ENCODE measurements around the gene SH3PXD2A. TPM values are rescaled to one million over a fixed set of nuclear protein-coding genes. Genes with fewer than 3 reads are reported as not detected.

Gene SH3PXD2A
- total and polyA plus RNA-seq, 12 donors, result 6.9 to 44.9 (median 34.4) TPM

DNA sequence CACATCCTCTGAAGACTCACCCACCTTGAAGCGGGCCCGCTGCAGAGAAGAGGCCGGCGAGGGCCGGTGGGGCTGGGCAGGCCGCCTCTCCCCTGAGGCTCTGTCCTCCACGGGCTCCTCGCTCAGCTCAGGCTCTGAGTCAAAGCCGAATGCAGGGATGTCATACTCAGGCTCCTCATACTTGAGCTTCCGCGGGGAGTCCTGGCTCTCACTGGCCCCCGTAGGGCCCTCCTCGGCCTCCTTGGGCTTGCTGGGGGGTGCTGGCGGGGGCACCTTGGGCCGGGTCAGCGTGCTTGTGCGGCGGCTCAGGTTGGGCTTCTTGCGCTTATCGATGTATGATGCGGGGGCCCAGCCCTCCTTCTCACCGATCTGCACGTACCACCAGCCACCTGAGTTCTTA, 252.0 kb downstream of the SH3PXD2A start:
- H3K4me3 ChIP-seq, result no peak overlapping the region
- no peak for TF ChIP-seq CTCF (IDR thresholded peaks at IDR 0.05)
- intact Hi-C loops (cut with DNase I), result loop anchor here in 4 of 10 donors (5.0 to 10.0 kb wide), 5 partner anchors 51 to 261 kb away; partner anchors contain the start of gene SH3PXD2A (in 1 of the 4)
- H3K4me1 ChIP-seq, result peaks cover 0 to 20% (median 0%) of the 10 kb centered on the region in 9 donors
- H3K36me3 ChIP-seq, result peaks cover 0 to 56% (median 9%) of the 10 kb centered on the region in 9 donors
- no peaks in the 10 kb centered on the region for H3K27me3 ChIP-seq
- WGBS, 2 donors, result 95 to 97% methylated on average over 23 of the region's 23 CpGs
- DNase-seq (no peak), ATAC-seq (peak in 1 of 8 donors; percentile 13)
- H3K9me3 ChIP-seq, result no peaks in the 10 kb centered on the region
- no peak overlapping the region for H3K27ac ChIP-seq

DNA sequence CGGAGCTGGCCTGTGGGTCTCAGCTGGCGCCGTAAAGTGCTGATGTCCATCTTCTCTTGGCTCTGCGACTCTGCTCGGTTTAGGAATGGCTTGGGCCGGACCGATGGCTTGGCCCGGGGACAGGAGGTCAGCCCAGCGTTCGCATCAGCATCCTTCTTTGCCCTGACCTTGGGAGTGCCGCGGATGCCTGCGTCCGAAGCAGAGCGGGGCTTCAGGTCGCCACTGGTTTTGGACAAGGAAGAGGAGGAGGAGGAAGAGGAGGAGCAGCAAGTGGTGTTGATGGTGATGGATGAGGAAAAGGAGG, 252.6 kb downstream of the SH3PXD2A start:
- Histone ChIP-seq H3K36me3 (peaks cover 0 to 56% (median 9%) of the 10 kb centered on the region in 9 donors), H3K27ac (no peak overlapping the region), H3K27me3 (no peaks in the 10 kb centered on the region), H3K9me3 (no peaks in the 10 kb centered on the region), H3K4me1 (peaks cover 0 to 26% (median 0%) of the 10 kb centered on the region in 9 donors), H3K4me3 (no peak overlapping the region)
- ATAC-seq (peak in 1 of 8 donors; percentile 16), DNase-seq (no peak)
- TF ChIP-seq CTCF (IDR thresholded peaks at IDR 0.05), result no peak
- WGBS, 2 donors, result 91 to 93% methylated on average over 16 of the region's 16 CpGs
- intact Hi-C loops (cut with DNase I), result loop anchor here in 4 of 10 donors (5.0 to 10.0 kb wide), 5 partner anchors 51 to 262 kb away; partner anchors contain the start of gene SH3PXD2A (in 1 of the 4)

GRCh38 chr10:103602028-103602851, 253.1 kb downstream of the SH3PXD2A start:
- no peak overlapping the region for H3K4me3 ChIP-seq
- ATAC-seq (peak in 1 of 8 donors; percentile 11), DNase-seq (no peak)
- H3K4me1 ChIP-seq, result peaks cover 0 to 31% (median 2%) of the 10 kb centered on the region in 9 donors
- no peaks in the 10 kb centered on the region for H3K27me3 ChIP-seq
- peaks cover 0 to 56% (median 9%) of the 10 kb centered on the region in 9 donors for H3K36me3 ChIP-seq
- H3K9me3 ChIP-seq, result no peaks in the 10 kb centered on the region
- intact Hi-C loops (cut with DNase I), result loop anchor here in 4 of 10 donors (5.0 to 10.0 kb wide), 5 partner anchors 50 to 263 kb away; partner anchors contain the start of gene SH3PXD2A (in 1 of the 4)
- WGBS, 2 donors, result 94% methylated on average over 47 of the region's 47 CpGs
- no peak overlapping the region for H3K27ac ChIP-seq
- TF ChIP-seq CTCF (IDR thresholded peaks at IDR 0.05), result no peak

- DNase-seq (no peak), ATAC-seq (no peak)
- Histone ChIP-seq H3K4me1 (peaks cover 0 to 43% (median 11%) of the 10 kb centered on the region in 9 donors), H3K36me3 (peaks cover 0 to 56% (median 9%) of the 10 kb centered on the region in 9 donors), H3K4me3 (no peak overlapping the region), H3K27me3 (no peaks in the 10 kb centered on the region), H3K9me3 (no peaks in the 10 kb centered on the region), H3K27ac (no peak overlapping the region)
- no peak for TF ChIP-seq CTCF (IDR thresholded peaks at IDR 0.05)
- WGBS, 2 donors, result 80 to 82% methylated on average over 7 of the region's 7 CpGs
- intact Hi-C loops (cut with DNase I), result loop anchor here in 4 of 10 donors (5.0 to 10.0 kb wide), 5 partner anchors 49 to 264 kb away; partner anchors contain the start of gene SH3PXD2A (in 1 of the 4)
These were observed 254.3 kb downstream of the SH3PXD2A start for GRCh38 chr10:103600956-103601569.

All from heart right ventricle (tissue), 16 donors.